Right renal cortex interstitium (tissue), 3 donors: ENCODE data around the gene FHL2. TPM values are rescaled to one million over a fixed set of nuclear protein-coding genes. Genes with fewer than 3 reads are reported as not detected.

Experiments used
- DNase-seq, 3 donors: peaks; one replicate each; pipeline ENCODE4 v3.0.0-alpha.2; 2013; ENCODE audit warnings: low read depth in 3 of 3, low spot score in 2 of 3
- polyA plus RNA-seq, 3 donors: library from polyadenylated mRNA; unstranded; fragments of 120-200 nt; gene quantifications; one replicate each; pipeline ENCODE4 v1.2.1, GENCODE V29; 2013; ENCODE audit not compliant: insufficient read length in 3 of 3

FHL2 gene
- polyA plus RNA-seq, 3 donors = 27.8 to 36.9 (median 31.5) TPM

DNA sequence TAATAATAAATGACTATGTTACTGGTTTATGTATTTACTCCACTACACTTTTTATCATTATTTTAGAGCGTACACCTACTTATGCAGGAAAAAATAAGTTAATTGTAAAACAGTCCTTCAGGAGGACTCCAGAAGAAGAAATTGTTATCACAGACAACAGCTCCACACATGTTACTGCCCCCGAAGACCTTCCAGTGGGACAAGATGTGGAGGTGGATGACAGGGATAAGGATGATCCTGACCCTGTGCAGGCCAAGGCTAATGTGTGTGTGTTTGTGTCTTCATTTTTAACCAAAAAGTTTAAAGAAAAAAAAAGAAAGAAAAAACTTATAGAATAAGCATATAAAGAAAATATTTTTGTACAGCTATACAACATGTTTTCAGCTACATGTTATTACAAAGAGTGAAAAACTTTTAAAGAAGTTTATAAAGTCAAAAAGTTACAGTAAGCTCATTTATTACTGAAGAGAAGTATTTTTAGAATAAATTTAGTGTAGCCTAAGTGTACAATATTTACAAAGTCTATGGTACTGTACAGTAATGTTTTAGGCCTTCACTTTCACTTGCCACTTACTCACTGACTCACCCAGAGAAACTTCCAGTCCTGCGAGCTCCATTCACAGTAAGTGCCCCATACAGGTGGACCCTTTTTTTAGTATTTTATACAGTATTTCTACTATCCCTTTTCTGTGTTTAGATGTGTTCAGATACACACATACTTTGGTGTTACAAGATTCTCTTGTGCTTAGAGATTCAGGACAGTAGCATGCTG lies 76.8 kb downstream of the FHL2 start:
- no peak for DNase-seq

DNA sequence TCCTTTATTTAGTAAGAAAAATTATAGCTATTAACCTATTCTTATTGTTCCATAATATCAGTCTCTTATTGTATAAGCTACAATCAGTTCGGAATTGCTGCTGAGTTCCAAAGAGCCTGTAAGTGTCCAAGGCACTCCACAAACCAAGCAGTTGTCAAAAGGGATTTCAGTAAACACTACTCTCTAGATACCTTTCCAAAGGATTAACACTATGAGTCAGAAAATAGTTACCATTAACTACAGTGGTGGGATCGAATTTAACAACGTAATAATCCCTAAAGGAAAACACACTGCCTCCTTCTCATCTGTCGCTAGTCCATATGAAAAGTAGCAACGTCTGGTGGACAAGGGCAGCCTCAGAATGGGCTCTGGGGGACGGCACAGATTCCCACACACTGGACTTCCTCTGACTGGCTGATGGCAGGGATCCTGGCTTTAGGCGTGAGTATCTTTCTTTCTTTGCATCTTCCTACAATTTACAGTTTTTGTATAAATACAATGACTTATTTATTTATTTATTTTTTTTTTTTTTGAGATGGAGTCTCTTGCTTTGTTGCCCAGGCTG lies 78.1 kb downstream of the FHL2 start:
- DNase-seq = no peak

DNA sequence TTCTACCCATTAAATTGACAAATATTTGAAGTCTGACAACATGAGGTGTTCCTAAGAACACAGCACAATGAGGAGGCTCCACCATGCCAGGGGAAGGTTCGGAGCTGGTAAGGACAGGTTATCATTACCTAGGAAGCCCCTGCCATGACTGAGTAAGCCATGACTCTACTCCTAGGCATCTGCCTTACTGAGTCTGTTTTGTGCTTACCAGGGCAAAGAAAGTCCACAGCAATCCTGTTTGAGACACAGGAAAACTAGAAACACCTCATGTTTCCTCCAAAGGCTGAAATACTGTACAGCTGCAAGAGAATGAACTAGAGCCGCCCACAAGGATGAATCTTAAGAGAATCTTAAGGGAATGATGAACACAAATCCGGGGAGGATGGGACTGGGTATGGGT lies 80.9 kb downstream of the FHL2 start:
- DNase-seq = no peak

GRCh38 chr2:105315314-105315713 lies 83.5 kb downstream of the FHL2 start:
- no peak for DNase-seq

- no peak for DNase-seq
These were observed 85.0 kb downstream of the FHL2 start for GRCh38 chr2:105313877-105314276.

Other genes with a start within 250 kb of the FHL2 start
- gene GPR45, start 157.3 kb downstream of the FHL2 start, polyA plus RNA-seq = under 1 TPM in 1 of 3 donors, not detected in 2; 0.12 TPM
- 10 to 100 TPM; 14.5 to 15.7 (median 15.1) TPM for gene TGFBRAP1, start 69.3 kb downstream of the FHL2 start, polyA plus RNA-seq
- gene C2orf49, start 61.5 kb downstream of the FHL2 start, polyA plus RNA-seq = 10 to 100 TPM; 24.2 to 28.8 (median 26.4) TPM